ENCODE data around the gene CRTAC1. TPM values are rescaled to one million over a fixed set of nuclear protein-coding genes. Genes with fewer than 3 reads are reported as not detected.

CRTAC1 gene
- 10 to 100 TPM; 19.1 to 50.5 (median 34.2) TPM for polyA plus RNA-seq (ENCODE audit: insufficient read length in 4 of 4)

- DNase-seq (ENCODE audit: low read depth in 4 of 4, low spot score in 3 of 4), result peak; percentile 58 to 76 (median 64)
Observed at GRCh38 chr10:98030093-98030821, at the start of gene CRTAC1. CRTAC1 (minus strand) TSS chr10:98030621; CDS start chr10:98030472, 149 bp downstream.

- no peak for DNase-seq (ENCODE audit: low read depth in 4 of 4, low spot score in 3 of 4)
Observed at GRCh38 chr10:98078774-98079173, 48.4 kb upstream of the CRTAC1 start.

GRCh38 chr10:98077223-98077622 lies 46.8 kb upstream of the CRTAC1 start:
- DNase-seq (ENCODE audit: low read depth in 4 of 4, low spot score in 3 of 4), result no peak

GRCh38 chr10:98076086-98076485 lies 45.7 kb upstream of the CRTAC1 start:
- no peak for DNase-seq (ENCODE audit: low read depth in 4 of 4, low spot score in 3 of 4)

- DNase-seq (ENCODE audit: low read depth in 4 of 4, low spot score in 3 of 4), result peak in 1 of 4 donors; percentile 18
Observed at GRCh38 chr10:98074315-98074911, 44.0 kb upstream of the CRTAC1 start.

GRCh38 chr10:98067165-98067564 lies 36.7 kb upstream of the CRTAC1 start:
- no peak for DNase-seq (ENCODE audit: low read depth in 4 of 4, low spot score in 3 of 4)

- no peak for DNase-seq (ENCODE audit: low read depth in 4 of 4, low spot score in 3 of 4)
Observed at GRCh38 chr10:98063740-98064027, 33.3 kb upstream of the CRTAC1 start.

GRCh38 chr10:98062424-98062823 lies 32.0 kb upstream of the CRTAC1 start:
- no peak for DNase-seq (ENCODE audit: low read depth in 4 of 4, low spot score in 3 of 4)

- DNase-seq (ENCODE audit: low read depth in 4 of 4, low spot score in 3 of 4), result no peak
Observed at GRCh38 chr10:98060079-98060478, 29.7 kb upstream of the CRTAC1 start.

GRCh38 chr10:98058295-98058694 lies 27.9 kb upstream of the CRTAC1 start:
- no peak for DNase-seq (ENCODE audit: low read depth in 4 of 4, low spot score in 3 of 4)

- peak; percentile 13 to 35 (median 24) for DNase-seq (ENCODE audit: low read depth in 4 of 4, low spot score in 3 of 4)
Observed at GRCh38 chr10:98055841-98056516, 25.6 kb upstream of the CRTAC1 start.

GRCh38 chr10:98047009-98047741 lies 16.8 kb upstream of the CRTAC1 start:
- DNase-seq (ENCODE audit: low read depth in 4 of 4, low spot score in 3 of 4), result no peak

- DNase-seq (ENCODE audit: low read depth in 4 of 4, low spot score in 3 of 4), result peak in 1 of 4 donors; percentile 38
Observed at GRCh38 chr10:98045785-98046389, 15.5 kb upstream of the CRTAC1 start.

GRCh38 chr10:98041352-98042043 lies 11.1 kb upstream of the CRTAC1 start:
- DNase-seq (ENCODE audit: low read depth in 4 of 4, low spot score in 3 of 4), result peak in 1 of 4 donors; percentile 53

- no peak for DNase-seq (ENCODE audit: low read depth in 4 of 4, low spot score in 3 of 4)
Observed at GRCh38 chr10:98039690-98040381, 9.4 kb upstream of the CRTAC1 start.

- DNase-seq (ENCODE audit: low read depth in 4 of 4, low spot score in 3 of 4), result no peak
Observed at GRCh38 chr10:98038288-98038687, 7.9 kb upstream of the CRTAC1 start.

GRCh38 chr10:98035599-98035998 lies 5.2 kb upstream of the CRTAC1 start:
- no peak for DNase-seq (ENCODE audit: low read depth in 4 of 4, low spot score in 3 of 4)

GRCh38 chr10:98033515-98033914 lies 3.1 kb upstream of the CRTAC1 start:
- no peak for DNase-seq (ENCODE audit: low read depth in 4 of 4, low spot score in 3 of 4)

GRCh38 chr10:98031440-98031839 lies 1.0 kb upstream of the CRTAC1 start:
- no peak for DNase-seq (ENCODE audit: low read depth in 4 of 4, low spot score in 3 of 4)
